Measurements from ENCODE around the gene KCNJ11.

- TF ChIP-seq CTCF (IDR thresholded peaks at IDR 0.05) (no peak), POLR2AphosphoS5 (IDR thresholded peaks at IDR 0.05) (no peak), POLR2A (IDR thresholded peaks at IDR 0.05) (no peak)
Observed at GRCh38 chr11:17408026-17408425, 19.6 kb upstream of the KCNJ11 start.
